HG02571 (cell line): ENCODE data around the gene MSL2.
A peak's percentile ranks its signal among the peaks of the same experiment; 100 is the strongest.
"Not testable (repeated sequence)": the region's sequence is repeated elsewhere in the genome, so short reads cannot be mapped to it uniquely, and the experiment has no call there.

Experiments
- ATAC-seq: cut with Tn5 transposase; IDR thresholded peaks from one replicate; pipeline ENCODE4 v1.9.1; 2021; ENCODE audit warnings: mild to moderate bottlenecking, moderate library complexity; ENCODE audit not compliant: unreplicated experiment

Gene MSL2, protein sequence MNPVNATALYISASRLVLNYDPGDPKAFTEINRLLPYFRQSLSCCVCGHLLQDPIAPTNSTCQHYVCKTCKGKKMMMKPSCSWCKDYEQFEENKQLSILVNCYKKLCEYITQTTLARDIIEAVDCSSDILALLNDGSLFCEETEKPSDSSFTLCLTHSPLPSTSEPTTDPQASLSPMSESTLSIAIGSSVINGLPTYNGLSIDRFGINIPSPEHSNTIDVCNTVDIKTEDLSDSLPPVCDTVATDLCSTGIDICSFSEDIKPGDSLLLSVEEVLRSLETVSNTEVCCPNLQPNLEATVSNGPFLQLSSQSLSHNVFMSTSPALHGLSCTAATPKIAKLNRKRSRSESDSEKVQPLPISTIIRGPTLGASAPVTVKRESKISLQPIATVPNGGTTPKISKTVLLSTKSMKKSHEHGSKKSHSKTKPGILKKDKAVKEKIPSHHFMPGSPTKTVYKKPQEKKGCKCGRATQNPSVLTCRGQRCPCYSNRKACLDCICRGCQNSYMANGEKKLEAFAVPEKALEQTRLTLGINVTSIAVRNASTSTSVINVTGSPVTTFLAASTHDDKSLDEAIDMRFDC

DNA sequence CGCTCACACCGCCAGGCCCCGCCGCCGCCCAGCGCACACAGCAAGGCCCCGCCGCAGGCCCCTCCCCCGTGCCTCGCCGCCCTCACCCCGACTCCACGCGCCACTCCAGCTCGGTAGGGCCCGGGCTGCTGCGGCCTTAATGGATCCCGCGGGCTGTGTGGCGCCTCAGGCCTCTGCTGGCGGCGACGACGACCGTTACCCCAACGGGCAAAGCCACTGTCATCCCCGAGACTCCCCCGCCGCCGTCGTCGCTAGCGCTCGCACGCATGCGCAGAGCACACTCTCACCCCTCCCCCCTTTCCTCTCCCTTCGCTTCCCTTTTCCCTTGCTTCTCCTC is at the start of gene MSL2:
MSL2 (minus strand) TSS at position 272 of the 337 bp plus-strand sequence. CDS start 1,222 bp downstream, outside the sequence.
- peak; percentile 30 for ATAC-seq

DNA sequence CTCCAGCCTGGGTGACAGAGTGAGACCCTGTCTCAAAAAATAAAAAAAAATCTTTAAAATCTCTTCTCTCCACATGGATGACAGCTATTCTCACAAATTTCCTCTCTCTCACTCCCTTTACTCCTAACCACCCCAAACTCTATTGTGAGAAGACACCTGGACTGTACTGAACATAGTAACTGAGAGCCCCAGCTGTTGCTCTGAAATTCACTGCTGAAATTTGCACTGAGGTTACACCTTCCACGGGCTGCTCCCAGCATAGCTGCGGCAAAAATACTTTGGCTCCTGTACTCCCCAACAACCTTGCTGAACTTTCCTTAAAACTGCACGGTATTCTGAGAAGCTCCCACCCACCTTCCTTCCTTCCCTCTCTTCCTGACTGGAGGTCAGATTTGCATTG is 49.6 kb upstream of the MSL2 start:
- ATAC-seq: no peak

DNA sequence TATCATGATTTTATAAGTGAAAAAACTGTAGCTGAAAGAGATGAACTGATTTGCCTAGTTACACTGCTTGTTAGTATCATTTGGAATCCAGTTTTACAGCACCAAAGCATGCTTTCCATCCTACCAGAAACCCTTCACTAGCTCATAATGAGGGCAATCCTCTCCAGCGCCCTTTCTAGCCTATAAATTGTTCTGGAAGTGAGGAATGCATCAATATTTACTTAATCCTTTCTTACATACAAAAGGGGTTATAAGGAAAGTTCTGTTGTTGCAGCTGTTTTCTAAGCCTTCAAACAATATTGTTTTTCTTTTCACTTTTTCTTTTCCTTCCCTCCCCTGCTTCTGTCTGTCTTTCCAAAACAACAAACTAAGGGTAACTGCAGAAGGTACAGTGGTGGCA is 43.0 kb upstream of the MSL2 start:
- ATAC-seq: no peak

DNA sequence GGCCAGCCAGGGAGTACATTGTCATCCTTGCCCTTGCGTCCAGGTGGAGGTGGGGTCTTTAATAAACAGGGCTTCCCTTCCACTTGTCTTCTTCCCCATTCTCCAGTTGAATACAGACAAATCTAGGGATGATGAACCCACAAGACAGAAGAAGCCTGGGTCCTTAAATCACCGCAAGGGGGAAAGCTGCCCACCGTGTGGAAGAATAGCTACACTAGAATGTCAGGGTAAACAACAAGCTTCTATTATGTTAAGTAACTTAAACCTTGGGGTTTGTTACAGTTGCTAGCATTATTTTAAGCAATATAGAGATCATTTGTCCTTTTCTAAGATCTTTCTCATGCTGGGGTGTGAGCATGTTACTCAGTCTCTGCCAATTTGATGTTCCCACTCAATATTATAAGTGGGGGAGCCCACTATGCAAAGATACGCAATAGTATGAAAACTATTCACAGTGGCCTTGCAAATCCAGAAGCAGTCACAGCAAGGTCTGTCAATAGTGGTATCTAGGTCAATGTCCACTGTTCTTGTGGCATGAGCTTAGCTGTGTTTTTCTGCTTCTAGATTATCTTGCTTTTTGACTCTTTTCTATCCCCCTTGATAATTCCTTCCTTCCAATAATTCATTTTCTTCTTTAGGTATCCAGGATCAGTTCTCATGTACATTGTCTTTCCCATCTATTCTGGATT is 42.0 kb upstream of the MSL2 start:
- no peak for ATAC-seq

DNA sequence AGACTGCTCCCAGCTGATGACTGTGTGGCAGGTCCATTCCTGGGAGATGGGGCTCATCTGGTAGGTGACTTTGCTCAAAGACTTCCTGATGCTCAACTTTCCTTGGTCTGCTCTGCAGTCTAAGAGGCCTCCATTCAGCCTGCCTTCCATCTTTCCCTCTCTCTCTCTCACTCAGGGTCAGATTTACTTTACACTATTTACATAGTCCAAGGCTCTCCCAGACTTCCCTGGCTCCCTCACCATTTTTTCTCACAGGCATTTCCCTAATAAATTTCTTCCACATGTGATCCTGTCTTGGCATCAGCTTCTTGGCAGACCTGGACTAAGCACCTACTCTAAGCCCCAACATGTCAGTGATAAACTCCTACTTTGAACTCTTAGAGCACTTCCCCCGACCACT is 41.0 kb upstream of the MSL2 start:
- ATAC-seq: no peak

DNA sequence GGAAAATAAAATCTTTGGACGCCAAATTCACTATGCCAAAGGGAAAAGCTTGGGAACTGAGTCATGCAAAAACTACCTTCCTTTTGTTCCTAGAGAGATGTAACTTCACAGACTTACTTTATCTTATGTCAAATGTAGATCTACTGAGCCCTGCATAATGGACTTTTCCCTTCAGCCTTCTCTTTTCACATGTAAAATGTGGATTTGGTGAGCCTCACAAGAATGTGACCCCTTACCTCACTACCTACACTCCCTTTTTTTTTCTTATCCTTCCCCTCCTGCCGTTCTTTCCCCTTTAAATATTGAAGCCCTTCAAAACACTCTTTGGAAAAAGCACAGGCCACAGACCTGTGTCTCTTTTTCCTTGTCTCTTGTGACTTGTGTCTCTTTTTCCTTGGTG is 40.0 kb upstream of the MSL2 start:
- no peak for ATAC-seq

DNA sequence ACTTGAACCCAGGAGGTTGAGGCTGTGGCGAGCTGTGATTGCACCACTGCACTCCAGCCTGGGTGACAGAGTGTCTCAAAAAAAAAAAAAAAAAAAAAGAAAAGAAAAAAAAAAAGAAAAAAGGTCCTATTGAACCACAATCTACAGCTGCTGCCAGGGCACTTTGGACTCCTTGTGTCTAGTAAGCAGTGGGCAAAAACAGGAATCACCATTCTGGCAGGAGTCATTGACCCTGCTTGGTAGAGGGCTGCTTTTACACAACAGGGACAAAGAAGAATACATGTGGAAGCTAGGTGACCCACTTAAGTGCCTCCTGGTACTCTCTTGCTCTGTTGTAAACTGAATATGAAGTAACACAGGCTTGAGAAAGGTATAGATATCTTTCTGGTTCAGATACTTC is 39.4 kb upstream of the MSL2 start:
- ATAC-seq: no peak

DNA sequence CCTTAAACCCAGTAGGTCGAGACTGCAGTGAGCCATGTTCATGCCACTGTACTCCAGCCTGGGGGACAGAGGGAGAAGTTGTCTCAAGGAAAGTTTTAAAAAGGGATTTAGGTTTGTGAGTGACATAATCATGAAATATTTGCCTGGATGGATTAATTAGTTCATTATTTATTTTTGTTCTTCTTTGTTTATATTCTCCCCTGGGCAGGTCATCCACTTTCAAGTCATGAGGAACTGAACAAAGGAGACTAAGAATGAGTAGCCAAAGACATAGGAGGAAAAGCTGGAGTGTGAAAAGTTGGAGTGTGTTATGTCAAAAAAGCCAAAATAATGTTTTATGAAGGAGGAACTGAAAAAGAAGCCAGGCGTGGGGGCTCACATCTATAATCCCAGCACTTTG is 36.3 kb upstream of the MSL2 start:
- ATAC-seq: no peak

DNA sequence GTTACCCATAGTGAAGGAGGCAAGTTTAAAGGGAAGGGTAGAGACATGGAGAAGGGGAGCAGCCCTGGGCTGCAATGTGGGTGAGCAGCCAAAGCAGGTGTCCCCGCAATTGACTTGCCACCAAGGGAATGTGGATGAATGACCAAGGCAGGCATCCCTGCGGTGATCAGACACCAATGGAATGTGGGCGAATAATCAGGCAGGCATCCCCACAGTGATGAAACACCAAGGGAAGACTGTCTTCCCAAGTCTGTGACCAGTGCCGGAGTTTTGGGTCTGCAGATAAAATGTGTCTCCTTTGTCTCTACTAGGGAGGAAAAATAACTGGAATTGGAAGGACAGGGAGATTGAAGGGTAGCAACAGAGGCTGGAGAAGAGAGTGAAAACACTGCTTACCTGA is 26.6 kb upstream of the MSL2 start:
- ATAC-seq: not testable (repeated sequence)

DNA sequence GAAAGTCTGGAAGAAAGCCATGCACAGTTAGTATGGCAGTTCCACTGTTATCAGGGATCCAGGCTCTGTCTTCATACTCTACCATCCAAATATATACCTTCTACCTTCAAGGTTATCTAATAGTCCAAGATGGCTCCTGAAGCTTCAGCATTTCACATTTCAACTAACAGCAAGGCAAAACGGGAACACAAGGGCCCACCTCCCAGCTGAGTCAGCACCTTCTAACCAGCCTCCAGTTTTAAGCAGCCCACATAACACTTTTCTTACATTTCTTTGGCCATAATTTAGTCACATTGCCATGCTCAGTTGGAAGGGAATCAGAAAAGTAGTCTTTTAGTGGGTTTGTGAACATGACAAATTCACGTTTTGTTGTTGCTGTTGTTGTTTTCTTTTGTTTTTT is 15.4 kb upstream of the MSL2 start:
- ATAC-seq: no peak

DNA sequence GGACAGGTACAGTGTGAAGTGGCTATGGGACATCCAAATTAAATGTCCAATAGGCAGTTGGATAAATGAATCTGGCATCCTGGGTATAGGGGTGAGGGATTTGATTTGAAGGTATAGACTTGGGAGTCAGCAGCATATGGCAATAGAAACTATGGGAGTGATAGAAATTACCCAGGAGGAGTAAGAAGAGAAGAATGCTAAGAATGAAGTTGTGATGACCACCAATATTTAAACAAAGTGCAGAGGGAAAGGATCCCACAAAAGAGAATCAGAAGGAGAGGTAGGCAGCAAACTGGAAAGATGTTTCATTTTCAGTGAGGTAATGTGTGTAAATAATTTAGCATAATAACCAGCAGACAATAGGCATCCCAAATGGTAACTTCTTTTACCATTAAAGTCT is 13.8 kb upstream of the MSL2 start:
- no peak for ATAC-seq

DNA sequence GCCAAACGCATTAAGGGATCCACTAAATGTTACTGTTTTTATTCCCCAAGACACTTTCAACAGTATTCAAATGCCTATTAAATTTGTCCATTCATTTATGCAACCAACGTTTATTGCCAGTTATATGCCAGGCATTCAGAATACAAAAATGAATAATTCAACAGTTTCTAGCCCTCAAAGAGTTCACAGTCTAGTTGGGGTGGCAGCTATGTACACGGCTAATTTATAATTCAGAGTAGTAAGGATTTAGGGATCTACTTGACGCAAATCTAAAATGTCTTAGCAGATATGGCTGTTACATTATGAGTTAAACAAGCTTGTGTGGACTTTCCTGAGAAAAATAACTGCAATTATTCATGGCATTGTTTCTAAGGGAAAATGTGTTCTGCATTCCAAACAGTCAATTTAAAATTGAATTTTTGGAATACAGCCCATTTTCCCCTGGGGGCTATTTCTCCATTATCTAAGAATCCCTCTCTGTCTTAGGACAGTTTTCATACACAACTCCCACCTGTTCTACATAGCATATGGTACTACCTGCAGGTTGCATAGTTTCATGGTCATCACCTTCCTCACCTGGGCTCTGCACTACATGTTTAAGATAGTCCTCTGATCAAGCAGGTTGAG is 11.5 kb upstream of the MSL2 start:
- ATAC-seq: no peak

DNA sequence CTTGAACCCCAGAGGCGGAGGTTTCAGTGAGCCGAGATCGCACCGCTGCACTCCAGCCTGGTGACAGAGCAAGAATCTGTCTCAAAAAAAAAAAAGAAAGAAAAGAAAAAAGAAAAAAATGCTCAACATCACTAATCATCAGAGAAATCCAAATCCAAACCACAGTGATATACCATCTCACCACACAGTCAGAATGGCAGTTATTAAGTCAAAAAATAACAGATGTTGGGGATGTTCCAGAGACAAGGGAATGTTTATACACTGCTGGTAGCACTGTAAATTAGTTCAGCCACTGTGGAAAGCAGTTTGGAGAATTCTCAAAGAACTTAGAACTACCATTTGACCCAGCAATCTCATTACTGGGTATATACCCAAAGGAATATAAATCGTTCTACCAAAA is 3.1 kb upstream of the MSL2 start:
- not testable (repeated sequence) for ATAC-seq

DNA sequence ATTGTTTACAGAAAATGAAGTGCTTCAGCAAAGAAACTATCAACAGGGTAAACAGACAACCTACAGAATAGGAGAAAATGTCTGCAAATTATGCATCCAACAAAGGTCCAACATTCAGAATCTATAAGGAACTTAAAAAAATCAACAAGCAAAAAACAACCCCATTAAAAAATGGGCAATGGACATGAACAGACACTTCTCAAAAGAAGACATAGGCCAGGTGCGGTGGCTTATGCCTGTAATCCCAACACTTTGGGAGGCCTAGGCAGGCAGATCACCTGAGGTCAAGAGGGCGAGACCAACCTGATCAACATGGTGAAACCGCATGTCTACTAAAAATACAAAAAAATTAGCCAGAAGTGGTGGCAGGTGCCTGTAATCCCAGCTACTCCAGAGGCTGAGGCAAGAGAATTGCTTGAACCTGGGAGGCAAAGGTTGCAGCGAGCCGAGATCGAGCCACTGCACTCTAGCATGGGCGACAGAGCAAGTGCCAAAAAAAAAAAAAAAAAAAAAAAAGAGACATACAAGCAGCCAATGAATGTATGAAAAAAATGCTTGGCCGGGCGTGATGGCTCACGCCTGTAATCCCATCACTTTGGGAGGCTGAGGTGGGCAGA is 2.4 kb upstream of the MSL2 start:
- ATAC-seq: not testable (repeated sequence)

DNA sequence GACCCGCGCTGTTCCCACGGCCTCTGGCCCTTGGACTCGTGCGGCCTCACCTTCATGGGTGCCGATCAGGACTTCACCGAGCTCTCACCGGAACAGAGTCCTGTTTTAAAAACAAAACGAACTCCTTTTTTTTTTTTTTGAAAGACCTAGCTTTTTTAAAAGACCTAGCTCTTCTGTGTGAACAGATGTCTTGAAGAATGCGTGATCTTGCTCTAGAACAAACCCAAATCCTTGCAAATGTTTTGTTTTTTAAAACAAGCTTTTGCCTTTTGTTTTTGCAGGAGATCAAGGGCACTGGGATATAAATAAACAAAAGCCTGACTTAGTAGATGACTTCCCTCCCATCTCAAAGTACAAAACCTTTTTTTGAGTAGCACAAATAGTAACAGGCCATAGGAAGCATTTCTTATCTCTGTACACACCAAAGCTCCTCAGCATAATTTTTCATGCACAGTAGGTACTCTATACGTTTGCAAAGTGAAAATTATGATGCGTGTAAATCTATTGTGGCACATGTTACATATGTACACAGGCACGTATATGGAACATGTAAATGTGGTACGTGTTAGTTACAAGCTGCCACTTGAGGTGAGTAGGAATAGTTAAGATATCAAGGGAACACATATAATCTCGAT is 1.1 kb upstream of the MSL2 start:
- no peak for ATAC-seq

DNA sequence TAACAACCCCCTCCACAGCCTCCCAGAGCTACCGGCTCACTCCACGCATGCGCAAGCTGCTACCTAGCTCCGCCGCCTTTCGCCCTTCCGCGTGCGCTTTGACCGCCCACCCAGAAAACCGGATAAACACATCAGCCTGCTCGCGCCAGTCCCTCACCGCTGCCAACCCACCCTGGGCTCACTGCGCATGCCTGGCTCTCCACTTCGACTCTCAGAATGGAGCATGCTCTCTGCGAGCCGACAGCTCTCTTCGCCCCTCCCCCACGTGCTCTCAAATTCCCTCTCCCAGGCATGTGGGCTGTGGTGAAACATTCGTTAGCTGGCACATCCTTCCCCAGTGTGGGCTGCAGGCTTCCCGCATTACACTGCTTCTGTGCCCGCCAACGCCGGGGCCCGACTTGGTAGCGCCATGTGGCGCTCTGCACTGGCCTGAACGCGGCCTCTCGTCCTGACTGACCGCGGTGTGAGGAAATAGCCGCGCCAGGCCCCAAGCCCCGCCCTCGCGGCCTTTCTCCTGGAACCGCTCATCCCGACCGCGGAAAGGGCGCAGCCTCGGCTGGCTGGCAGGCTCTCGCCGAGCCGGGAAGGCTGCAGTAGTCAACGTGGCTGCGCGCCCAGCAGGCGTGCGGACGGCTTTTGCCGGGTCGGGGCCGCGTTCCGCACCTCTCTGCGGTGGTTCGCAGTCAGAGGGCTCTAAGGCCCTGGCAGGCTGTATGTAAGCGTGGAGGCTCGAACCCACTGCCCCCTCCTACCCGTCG is 445 bp upstream of the MSL2 start:
- ATAC-seq: peak; percentile 64

DNA sequence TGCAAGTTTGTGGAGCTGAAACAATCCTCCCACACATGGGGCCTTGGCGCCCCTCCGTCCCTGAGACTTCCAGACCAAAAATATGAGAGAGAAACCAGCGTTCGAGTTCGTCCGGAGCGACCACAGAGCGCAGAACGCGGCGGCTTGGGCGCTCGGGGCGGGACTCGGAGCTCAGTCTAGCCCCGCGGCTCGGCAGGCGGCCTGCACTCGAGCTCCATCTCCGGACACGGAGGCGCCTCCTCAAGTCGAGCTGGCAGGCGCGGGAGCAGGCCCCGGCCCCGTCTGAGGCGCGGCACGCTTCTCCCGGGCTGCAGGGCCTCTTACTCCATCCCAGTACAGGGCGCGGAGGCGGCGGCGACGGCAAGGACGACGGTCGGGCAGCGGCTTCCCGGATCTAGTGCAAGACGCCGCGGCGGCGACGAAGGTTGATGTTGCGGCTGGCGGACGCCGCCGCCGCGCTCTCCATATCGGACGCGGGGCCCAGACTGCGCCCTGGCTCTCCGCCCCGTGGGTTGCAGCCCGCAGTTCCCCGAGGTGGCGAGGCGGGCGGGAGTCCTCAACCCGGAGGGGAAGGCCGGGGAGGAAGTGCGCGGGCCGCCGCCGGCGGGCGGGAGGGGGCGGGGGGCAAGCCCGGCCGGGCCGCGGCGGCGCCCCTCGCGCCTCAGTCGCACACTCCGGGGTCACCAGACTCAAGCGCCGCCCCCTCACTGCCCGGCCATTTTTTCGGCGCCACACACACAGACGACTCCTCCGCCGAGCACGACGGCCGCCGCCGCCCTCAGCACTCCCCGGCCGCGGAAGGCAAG is 674 bp downstream of the MSL2 start:
- ATAC-seq: peak; percentile 28

DNA sequence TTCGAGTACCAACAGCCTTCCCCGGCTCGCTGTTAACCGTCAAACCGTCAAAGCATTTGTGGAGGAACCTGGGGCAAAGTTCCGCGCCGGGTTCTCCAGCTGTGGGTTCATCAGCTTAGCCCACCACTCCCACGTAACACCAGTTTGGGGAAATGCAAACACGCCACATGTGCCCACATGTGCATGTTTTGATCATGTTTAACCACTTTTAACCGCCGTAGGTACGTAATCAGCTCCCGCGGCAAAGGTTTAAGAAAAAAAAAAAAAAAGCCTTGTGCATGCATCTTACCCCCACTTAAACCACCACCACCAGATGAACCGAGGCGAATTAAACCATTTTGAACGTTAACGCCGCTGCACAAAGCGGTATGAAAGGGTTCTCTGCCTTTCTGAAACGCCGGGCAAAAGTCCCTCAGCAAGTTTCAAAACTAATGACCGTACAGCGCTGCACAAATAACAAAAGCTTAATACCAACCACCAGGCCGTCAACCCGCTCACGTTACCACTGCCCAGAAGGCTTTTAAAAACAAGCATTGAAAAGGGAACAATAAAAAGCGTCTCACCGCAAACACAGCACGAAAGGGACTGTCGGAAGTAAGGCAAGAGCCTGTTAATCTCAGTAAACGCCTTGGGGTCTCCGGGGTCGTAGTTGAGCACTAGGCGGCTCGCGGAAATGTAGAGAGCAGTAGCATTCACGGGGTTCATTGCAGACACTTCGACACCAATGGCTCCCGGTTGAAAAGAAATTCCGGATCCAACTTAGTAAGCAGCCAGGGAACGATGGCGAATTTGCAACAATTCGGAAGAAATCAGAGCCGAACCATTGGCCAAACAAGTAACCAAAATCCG is 1.5 kb downstream of the MSL2 start:
- ATAC-seq: no peak
